ENCODE data around the gene DBF4B. TPM values are rescaled to one million over a fixed set of nuclear protein-coding genes. Genes with fewer than 3 reads are reported as not detected.

DBF4B gene, protein sequence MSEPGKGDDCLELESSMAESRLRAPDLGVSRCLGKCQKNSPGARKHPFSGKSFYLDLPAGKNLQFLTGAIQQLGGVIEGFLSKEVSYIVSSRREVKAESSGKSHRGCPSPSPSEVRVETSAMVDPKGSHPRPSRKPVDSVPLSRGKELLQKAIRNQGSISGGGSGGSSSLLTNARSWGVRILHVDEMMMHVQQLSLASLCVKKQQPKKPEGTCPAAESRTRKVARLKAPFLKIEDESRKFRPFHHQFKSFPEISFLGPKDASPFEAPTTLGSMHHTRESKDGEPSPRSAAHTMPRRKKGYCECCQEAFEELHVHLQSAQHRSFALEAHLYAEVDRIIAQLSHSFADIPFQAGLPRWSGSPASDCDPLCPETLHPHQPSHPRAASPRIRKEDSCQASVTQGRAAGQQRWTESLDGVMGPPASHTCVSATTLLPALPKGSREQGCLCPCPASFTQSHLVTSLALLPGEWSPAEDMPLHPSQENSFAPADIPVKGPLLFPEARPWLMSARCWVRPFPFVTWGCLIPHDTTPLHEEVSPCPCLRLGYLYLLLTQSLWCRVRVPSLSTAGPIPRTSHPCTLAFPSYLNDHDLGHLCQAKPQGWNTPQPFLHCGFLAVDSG
- 22.6 to 28.4 TPM (median 24.0 TPM) in 5 replicates for total RNA-seq (2022; extraction: Qiagen RNA extraction)

DNA sequence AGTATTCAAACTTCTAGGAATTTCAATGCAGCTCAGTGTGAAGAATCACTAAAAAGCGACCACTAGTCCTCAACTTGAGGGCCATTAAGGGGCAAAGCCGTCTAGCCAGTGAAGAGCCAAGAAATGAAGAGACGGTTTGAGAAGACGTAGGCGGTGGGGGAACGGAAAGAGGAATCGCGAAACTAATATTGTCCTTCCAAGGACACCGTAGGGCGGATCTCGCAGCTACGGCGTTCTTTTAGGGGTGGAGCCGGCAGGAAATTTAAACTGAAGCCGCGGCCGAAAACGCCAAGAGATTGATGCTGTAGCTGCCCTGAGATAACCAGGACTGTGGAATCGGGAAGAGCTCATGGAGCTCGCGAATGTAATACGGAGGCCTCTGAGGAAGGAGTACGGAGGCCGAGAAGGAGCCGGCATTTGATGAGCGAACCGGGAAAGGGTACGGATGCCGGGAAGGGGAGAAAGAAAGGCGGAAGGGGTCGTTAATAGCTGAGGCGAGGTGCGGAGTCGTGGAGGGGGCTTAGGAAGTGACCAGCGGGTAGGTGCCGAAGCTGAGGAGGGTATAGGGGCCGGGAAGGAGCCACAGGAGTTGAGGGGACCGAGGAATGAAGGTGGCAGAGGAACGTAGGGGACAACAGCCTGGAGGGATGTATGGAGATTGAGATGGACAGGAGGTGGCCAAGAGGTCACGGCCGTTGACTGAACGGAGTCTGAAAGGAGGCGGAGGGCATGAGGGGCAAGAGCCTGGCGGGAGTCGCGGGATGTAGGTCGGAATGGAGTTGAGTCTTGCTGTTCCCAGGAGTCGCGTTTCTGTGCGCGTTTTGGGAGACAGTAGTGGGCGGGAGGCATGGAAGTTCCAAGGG, at the start of gene DBF4B:
Gene DBF4B (plus strand): TSS at position 265 of the 863 bp plus-strand sequence. CDS start 156 bp downstream, at position 421.

DNA sequence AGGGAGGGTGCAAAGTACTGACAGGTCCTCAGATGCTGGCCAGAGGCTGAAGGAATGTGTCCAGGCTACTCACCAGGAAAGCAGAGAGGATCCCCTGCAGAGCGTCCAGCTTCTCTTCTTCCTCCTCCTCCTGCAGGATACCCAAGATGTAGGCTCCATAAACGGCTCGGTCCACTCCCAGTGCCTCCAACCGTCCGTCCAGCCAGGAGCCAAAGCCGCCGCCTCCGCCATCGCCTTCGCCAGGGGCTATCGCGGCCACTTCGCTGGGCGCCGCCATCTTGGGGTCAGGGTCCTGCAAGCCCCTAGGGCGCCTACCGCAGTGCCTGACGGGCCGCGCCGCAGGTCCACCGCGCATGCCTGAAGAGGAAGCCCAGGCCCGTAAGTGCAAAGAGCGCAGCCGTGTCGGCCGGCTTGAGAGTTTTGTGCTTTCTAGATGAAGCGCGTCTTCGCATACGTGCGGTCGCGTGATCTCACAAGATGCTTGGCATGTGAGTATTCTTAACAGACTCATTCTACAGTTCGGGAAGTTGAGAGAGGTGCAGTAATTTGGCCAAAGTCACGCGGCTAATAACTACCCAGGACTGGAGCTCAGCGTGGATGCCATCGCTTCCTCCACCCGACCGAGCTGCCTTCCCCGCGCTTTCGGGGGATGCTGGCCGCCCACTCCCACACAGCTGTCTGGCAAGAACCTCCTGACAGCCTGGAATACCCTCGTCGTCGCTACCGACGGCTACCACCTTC, 18.8 kb upstream of the DBF4B start, which contains the start of gene CCDC43:
Gene CCDC43 (minus strand): TSS at position 300 of the 741 bp plus-strand sequence. CDS start 23 bp downstream, at position 277.

DNA sequence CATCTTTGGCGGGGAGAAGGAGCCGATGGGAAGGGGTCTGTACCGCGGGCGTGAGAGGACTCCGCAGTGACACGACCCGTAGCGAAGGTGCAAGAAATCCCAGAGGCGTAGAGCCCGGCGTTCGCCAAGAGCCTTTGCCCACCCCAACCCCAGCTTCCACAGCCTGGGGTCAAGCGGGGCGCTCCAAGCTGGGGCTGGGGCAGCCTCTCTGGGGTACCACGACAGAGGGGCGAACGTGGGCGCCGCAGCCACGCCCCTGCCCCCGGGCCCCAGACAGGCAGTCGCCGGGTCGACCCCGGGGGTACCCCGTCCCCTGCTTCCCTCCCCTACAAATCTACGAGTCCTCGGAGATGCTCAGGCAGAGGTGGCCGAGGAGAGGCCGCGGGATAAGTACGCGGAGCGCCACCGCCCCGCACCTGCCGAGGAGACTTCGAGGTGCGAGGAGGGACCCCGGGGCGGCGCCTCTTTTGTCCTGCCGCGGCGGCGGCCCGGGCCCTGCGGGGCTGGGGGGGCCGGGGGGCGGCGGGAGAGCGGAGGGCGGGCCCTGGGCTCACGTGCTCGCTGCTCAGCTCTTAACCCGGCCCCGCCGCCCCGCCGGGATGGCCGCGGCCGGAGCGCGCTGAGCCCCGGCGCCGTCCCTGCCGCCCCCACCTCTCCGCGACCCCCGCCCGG, 50.1 kb downstream of the DBF4B start, which contains the start of gene ADAM11:
Gene ADAM11 (plus strand): TSS at position 575 of the 672 bp plus-strand sequence. CDS start 212 bp downstream, outside the sequence.

Other genes with a start within 250 kb of the DBF4B start
- 16.0 to 26.4 TPM (median 21.7 TPM) in 5 replicates for gene GPATCH8, start 205.3 kb upstream of the DBF4B start, total RNA-seq (2022; extraction: Qiagen RNA extraction)
- gene FZD2, start 151.2 kb upstream of the DBF4B start, total RNA-seq (2022; extraction: Qiagen RNA extraction) = 26.3 to 36.5 TPM (median 32.4 TPM) in 5 replicates
- 1.2 to 2.8 TPM (median 2.4 TPM) in 5 replicates for gene MEIOC, start 52.2 kb upstream of the DBF4B start, total RNA-seq (2022; extraction: Qiagen RNA extraction)
- gene CCDC43, start 18.9 kb upstream of the DBF4B start, total RNA-seq (2022; extraction: Qiagen RNA extraction) = 24.2 to 38.9 TPM (median 28.5 TPM) in 5 replicates
- 1.8 to 2.2 TPM (median 1.8 TPM) in 5 replicates for gene ADAM11, start 50.3 kb downstream of the DBF4B start, total RNA-seq (2022; extraction: Qiagen RNA extraction)
- 23.1 to 34.0 TPM (median 28.6 TPM) in 5 replicates for gene GJC1, start 121.6 kb downstream of the DBF4B start, total RNA-seq (2022; extraction: Qiagen RNA extraction)
- gene HIGD1B, start 139.2 kb downstream of the DBF4B start, total RNA-seq (2022; extraction: Qiagen RNA extraction) = not detected in 5 replicates
- 135 to 203 TPM (median 145 TPM) in 5 replicates for gene EFTUD2, start 190.8 kb downstream of the DBF4B start, total RNA-seq (2022; extraction: Qiagen RNA extraction)
- 0.55 to 1.2 TPM (median 0.68 TPM) in 5 replicates for gene GFAP, start 206.8 kb downstream of the DBF4B start, total RNA-seq (2022; extraction: Qiagen RNA extraction)
- gene KIF18B, start 239.1 kb downstream of the DBF4B start, total RNA-seq (2022; extraction: Qiagen RNA extraction) = 32.9 to 38.1 TPM (median 37.3 TPM) in 5 replicates